ENCODE data around the gene DHRS1.
"Not testable (repeated sequence)": the region's sequence is repeated elsewhere in the genome, so short reads cannot be mapped to it uniquely, and the experiment has no call there.

DHRS1 gene

DNA sequence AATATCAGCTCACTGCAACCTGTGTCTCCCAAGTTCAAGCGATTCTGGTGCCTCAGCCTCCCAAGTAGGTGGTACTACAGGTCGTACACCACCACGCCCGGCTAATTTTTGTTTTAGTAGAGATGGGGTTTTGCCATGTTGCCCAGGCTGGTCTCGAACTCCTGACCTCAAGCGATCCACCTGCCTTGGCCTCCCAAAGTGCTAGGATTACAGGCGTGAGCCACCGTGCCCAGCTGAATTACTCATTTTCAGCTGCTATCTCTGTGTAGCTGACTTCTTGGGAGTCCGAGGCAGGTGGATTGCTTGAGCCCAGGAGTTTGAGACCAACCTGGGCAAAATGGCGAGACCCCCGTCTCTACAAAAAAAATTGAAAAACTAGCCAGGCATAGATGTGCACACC, 54.2 kb downstream of the DHRS1 start:
- not testable (repeated sequence) for H3K4me3 ChIP-seq (ENCODE audit: low read length)
- no CpG with 5 or more reads among the region's 11 CpGs for WGBS (ENCODE audit: insufficient coverage, insufficient read length)

DNA sequence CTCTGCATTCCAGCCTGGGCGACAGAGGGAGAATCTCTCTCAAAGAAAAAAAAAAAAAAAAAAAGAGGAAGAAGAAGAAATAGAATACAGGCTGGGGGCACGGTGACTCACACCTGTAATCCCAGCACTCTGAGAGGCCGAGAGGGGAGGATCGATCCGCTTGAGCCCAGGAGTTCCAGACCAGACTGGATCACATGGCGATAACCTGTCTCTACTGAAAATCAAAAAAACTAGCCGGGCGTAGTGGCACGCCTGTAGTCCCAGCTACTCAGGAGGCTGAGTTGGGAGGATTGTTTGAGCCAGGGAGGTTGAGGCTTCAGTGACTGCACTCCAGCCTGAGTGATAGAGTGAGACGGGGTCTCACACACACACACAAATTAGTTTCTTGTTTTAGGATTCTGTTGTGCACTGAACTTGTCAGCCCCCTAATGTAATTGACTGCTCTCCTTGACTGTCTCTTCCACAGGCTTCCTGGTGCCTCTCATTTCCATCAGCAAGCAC, 56.2 kb downstream of the DHRS1 start:
- no peak for DNase-seq (ENCODE audit: low read depth, low spot score)
- WGBS (ENCODE audit: insufficient coverage, insufficient read length), result no CpG with 5 or more reads among the region's 10 CpGs
- no peak overlapping the region for H3K27ac ChIP-seq (ENCODE audit: low read length)
- no peak overlapping the region; the same call in 1 of the 2 replicates for H3K4me3 ChIP-seq (ENCODE audit: low read length)
- H3K9me3 ChIP-seq (ENCODE audit: control insufficient read depth, insufficient read depth, low read length), result no peaks in the 10 kb centered on the region
- peaks cover 2% of the 10 kb centered on the region; the same call in 1 of the 2 replicates for H3K4me1 ChIP-seq (ENCODE audit: control insufficient read depth, insufficient read depth, low read length)
- no peaks in the 10 kb centered on the region for H3K27me3 ChIP-seq (ENCODE audit: control insufficient read depth, insufficient read depth, low read length)
- H3K36me3 ChIP-seq (ENCODE audit: control insufficient read depth, insufficient read depth, low read length), result peaks cover 11% of the 10 kb centered on the region

More for the DNA sequence above, 54.2 kb downstream of the DHRS1 start:
- not testable (repeated sequence) for DNase-seq (ENCODE audit: low read depth, low spot score); H3K27ac ChIP-seq (ENCODE audit: low read length); H3K9me3 ChIP-seq (ENCODE audit: control insufficient read depth, insufficient read depth, low read length); H3K27me3 ChIP-seq (ENCODE audit: control insufficient read depth, insufficient read depth, low read length); H3K36me3 ChIP-seq (ENCODE audit: control insufficient read depth, insufficient read depth, low read length); H3K4me1 ChIP-seq (ENCODE audit: control insufficient read depth, insufficient read depth, low read length)

DNA sequence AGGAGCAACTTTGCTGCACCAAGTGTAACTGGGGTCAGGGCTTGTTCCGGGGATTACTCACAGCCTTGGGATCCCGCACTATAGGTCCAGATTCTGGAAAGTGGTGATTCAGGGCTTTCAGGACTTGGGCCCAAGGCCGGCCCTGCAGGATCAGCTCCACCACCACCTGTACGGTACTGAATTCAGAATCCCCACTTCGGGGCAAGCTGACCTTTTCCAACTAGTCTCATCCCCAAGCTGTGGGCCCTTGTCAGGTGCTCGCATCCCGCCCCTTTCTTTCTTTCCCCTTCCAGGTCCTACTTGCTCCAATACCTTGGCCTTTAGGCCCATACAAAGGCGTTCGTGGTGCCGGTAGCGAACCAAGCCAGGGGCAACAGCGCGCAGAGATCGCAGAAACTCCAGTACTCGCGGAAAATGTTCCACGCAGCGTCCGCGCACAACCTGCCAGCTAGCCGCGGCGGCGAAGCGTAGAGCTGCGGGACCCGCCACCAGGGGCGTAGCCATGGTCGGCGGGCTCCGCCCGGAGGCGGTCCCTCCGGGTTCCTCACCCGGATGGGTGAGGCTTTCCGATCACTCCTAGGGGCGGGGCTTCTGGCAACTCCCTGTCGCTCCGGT, 57.6 kb downstream of the DHRS1 start:
- Histone ChIP-seq H3K9me3 (ENCODE audit: control insufficient read depth, insufficient read depth, low read length) (no peaks in the 10 kb centered on the region), H3K27ac (ENCODE audit: low read length) (no peak overlapping the region), H3K4me1 (ENCODE audit: control insufficient read depth, insufficient read depth, low read length) (peaks cover 2% of the 10 kb centered on the region; the same call in 1 of the 2 replicates), H3K4me3 (ENCODE audit: low read length) (peak overlapping the region; percentile 81), H3K36me3 (ENCODE audit: control insufficient read depth, insufficient read depth, low read length) (peaks cover 22% of the 10 kb centered on the region), H3K27me3 (ENCODE audit: control insufficient read depth, insufficient read depth, low read length) (no peaks in the 10 kb centered on the region)
- no CpG with 5 or more reads among the region's 39 CpGs for WGBS (ENCODE audit: insufficient coverage, insufficient read length)
- peak; percentile 57 for DNase-seq (ENCODE audit: low read depth, low spot score)

All from iPS DF 6.9 (cell line).